Measurements from ENCODE around the gene WDR37. TPM values are rescaled to one million over a fixed set of nuclear protein-coding genes. Genes with fewer than 3 reads are reported as not detected.
A peak's percentile ranks its signal among the peaks of the same experiment; 100 is the strongest.
"Not testable (repeated sequence)": the region's sequence is repeated elsewhere in the genome, so short reads cannot be mapped to it uniquely, and the experiment has no call there.

Gene WDR37
- total RNA-seq, 1 experiment from 2014 or later = 15.4 TPM

- no peak for DNase-seq (ENCODE audit: low read depth)
Observed at GRCh38 chr10:1104971-1105370, 48.8 kb downstream of the WDR37 start.

DNA sequence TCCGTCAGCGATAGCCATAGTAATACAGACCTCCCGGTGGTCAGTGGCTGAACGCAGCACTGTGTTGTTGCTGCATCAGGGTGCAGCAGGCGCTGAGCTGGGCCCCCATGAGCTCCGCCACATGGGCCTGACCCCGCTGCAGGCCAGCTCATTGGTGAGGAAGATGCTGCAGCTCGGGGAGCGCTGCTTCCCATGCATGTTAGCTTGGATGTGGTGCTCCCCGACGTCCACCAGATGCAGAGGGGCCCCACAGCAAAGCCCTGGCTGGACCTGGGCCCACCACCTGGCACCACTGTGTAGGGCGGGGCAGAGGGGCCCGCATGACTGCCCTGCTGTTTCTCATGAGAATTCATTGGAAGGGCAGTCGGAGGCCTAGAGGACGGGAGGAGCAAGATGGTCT lies 50.8 kb downstream of the WDR37 start:
- no peak for DNase-seq (ENCODE audit: low read depth)

GRCh38 chr10:1107679-1108078 lies 51.5 kb downstream of the WDR37 start:
- DNase-seq (ENCODE audit: low read depth) = no peak

GRCh38 chr10:1109795-1110673 lies 53.8 kb downstream of the WDR37 start:
- peak; percentile 89 for DNase-seq (ENCODE audit: low read depth)

GRCh38 chr10:1110674-1111119 lies 54.5 kb downstream of the WDR37 start:
- no peak for DNase-seq (ENCODE audit: low read depth)

GRCh38 chr10:1114315-1114714 lies 58.1 kb downstream of the WDR37 start:
- no peak for DNase-seq (ENCODE audit: low read depth)

DNA sequence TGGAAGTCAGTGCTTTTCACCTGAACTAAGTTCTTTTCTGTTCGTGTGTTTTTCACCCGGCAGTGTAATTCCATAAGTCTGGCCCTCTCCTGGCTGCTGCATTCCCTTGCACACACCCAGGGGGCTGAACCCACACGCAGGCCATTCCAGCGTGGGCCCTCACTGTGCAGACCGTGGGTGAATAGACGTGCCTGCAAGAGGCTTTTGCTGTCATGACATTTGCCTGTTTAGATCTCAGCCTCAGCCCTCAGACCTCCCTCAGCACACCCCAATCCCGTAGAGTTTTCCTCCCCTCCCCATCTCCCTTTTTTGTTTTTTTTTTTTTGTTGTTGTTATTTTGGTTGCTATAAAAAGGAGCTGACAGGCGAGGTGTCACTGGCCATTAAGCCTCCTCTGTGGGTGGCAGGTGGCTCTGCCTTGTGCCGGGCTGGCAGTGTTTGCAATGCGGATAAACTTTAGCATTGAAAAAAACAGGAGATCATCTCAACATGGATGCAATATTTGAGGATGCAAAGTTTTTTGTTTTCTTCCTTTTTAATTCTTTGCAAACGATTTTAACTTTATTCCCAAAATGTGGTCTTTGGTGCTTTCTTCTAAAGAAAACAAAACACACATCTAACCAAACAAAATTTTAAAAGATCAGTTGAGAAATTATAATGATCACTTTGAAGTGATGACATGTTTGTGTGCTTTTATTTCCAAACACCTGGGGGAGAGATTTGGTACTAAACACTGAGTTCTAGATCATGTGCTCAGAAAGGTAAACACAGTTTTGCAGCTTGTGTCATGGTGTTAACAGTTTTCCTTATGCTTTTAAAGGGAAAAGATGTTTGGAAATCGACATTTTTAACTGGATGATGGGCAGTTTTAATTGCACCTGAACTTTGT lies 58.8 kb downstream of the WDR37 start:
- no peak for DNase-seq (ENCODE audit: low read depth)

- DNase-seq (ENCODE audit: low read depth) = no peak
Observed at GRCh38 chr10:1115607-1115955, 59.4 kb downstream of the WDR37 start.

GRCh38 chr10:1116051-1116450 lies 59.9 kb downstream of the WDR37 start:
- DNase-seq (ENCODE audit: low read depth) = no peak

- DNase-seq (ENCODE audit: low read depth) = no peak
Observed at GRCh38 chr10:1116696-1117280, 60.6 kb downstream of the WDR37 start.

- no peak for DNase-seq (ENCODE audit: low read depth)
Observed at GRCh38 chr10:1117651-1118050, 61.5 kb downstream of the WDR37 start.

- DNase-seq (ENCODE audit: low read depth) = not testable (repeated sequence)
Observed at GRCh38 chr10:1118318-1118717, 62.1 kb downstream of the WDR37 start.

DNA sequence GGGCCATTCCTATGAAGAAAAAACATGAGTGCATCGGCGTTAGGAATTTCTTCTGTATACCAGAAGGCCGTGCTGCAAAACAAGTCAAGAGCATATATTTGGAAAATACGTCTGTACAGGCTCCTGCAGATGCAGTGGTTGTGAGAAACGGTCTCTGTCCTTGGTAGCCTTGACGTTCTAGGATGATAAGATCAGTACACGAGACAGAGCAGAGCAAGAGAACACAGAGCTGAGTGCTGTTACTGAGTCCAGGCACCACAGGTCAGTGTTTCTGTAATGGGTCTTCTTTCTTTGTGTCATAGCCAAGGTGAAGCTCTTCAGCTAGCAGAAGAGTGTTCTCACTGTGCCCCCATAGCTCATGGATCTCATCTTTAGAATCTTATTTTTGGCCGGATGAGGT lies 62.8 kb downstream of the WDR37 start:
- DNase-seq (ENCODE audit: low read depth) = no peak

GRCh38 chr10:1119501-1119900 lies 63.3 kb downstream of the WDR37 start:
- DNase-seq (ENCODE audit: low read depth) = no peak

DNA sequence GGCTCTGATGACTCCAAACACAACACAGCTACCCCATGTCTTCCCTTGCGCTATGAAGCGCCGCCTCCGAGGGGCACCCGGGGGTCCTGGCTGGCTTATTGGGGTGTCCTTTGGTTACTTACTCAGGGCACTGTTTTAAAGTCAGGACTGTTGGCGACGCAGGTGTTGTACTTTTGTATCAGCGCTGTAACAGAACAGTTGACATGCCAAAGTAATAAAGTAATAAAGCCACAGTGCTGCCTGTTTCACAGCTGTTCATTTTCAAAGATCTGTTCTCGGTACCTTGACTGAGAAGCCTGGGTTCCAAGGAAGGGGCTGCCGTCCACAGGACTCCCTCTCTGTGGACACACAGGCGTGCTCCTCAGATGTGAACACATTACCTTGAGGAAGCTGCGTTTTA lies 64.1 kb downstream of the WDR37 start:
- DNase-seq (ENCODE audit: low read depth) = no peak

DNA sequence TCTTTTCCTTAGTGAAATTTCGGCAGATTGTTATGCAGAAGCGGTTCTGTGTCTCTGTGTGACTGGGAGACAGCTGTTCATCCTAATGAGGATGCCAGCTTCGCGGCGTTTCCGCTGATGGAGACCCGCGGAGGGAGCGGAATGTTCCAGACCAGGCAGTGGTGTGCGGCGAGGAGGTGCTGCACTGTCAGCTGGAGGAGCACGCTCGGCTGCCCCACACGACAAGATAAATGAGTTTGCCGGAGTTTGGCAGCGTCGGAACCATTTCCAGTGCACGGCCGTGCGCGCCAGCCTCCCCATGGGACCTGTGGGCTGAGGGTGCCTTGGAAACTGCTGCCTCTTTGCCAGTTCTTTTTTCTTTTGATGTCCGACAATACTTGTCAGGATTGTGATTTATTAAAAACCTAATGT lies 64.6 kb downstream of the WDR37 start:
- no peak for DNase-seq (ENCODE audit: low read depth)

DNA sequence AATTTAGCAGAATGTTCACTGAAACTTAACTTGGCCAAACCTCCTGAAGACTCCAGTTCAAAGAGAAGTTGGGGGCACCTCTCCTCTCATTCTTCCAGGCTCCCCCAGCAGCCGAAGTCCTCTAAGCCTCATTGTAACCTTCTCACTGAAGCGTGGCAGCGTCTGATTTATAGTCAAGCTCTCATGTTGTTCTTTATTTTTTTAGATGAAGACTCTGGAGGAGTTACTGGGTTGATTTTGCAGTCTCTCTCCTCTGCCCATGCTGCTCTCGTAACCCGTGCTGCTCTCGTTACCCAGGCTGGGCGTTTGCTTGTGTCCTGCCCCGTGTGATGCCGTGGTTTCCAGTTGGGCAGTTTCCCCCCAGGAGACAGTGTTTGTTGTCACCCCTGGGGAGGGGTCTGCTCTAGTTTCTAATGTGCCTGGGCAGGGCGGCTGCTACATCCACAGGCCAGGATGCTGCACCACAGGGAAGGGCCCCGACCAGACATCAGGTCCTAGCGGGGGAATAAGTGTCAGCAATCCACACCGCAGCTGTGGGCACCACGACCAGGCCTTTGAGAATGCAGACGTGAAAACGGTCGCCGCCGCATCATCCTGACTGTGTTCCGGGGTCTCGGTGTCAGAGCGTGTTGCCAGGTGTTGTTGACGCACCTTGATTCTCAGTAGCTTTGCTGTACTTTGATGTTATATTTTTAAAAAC lies 65.2 kb downstream of the WDR37 start:
- no peak for DNase-seq (ENCODE audit: low read depth)

DNA sequence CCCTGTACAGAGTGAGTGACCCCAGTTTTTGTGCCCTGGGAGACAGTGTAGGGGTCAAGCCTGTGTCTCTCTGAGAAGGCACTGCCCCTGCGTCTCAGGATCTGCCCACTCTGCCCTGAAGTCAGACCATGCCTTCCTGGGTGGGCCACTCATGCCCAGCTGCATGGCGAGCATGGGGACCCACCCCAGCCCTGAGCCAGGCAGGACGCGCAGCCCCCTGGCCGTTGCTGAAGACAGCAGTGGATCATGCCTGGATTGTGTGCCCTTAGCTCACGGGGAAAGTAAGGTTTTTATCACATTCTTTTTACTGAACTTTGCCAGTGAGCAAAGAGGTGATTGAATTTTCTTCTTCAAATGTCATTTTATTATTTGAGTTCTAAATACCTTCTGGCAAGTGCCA lies 66.2 kb downstream of the WDR37 start:
- DNase-seq (ENCODE audit: low read depth) = no peak

DNA sequence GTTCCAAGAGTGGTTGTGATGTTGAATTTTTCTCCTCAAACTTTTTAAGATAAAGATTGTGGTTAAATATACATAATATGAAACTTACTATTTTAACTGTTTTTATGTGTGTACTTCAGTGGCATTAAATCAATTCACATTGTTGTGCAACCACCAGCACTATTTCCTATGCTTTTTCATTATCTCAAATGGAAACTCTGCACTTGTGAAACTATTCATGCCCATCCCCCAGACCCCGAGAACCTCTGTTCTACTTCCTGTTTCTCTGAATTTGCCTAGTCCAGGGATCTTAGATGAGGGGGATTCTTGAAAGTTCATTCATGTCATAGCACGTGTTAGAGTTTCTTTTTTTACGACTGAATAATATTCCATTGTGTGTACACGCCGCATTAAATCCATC lies 67.0 kb downstream of the WDR37 start:
- no peak for DNase-seq (ENCODE audit: low read depth)

GRCh38 chr10:1123972-1124371 lies 67.8 kb downstream of the WDR37 start:
- no peak for DNase-seq (ENCODE audit: low read depth)

DNA sequence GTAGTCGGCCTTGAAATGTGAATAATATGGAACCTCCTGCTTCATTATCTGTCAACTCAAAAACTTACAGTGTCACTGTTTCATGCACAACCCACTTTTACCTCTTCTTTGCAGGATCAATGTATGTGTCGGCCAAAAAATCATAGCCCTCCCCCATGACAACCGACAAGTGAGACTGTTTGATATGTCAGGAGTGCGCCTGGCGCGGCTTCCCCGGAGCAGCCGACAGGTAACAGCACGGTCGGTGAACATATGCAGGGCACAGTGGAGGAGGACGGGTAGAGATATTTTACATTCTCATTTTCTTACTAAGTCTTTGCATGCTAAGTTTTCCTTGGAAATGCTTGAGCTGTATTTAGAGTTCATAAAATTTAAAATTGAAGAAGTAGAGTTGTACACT lies 68.6 kb downstream of the WDR37 start:
- no peak for DNase-seq (ENCODE audit: low read depth)

Measured in HT1080 (cell line).